ENCODE results near the gene ATP9B.

ATP9B gene

GRCh38 chr18:79372991-79373390 lies 303.8 kb downstream of the ATP9B start:
- no peak overlapping the region for H3K27ac ChIP-seq (ENCODE audit: low read length)
- no peak for DNase-seq
- no peak for TF ChIP-seq EZH2phosphoT487 (IDR thresholded peaks at IDR 0.05; ENCODE audit: low read length)
- TF ChIP-seq EZH2 (optimal IDR thresholded peaks at IDR 0.05; ENCODE audit: low read depth, low read length) = no peak
- no peak for TF ChIP-seq CTCF (IDR thresholded peaks at IDR 0.05; ENCODE audit: low read length)
- H3K27me3 ChIP-seq (replicated peaks; ENCODE audit: insufficient read depth, low read length) = no peaks in the 10 kb centered on the region
- no peak overlapping the region for H3K9ac ChIP-seq (ENCODE audit: low read length)
- H3K79me2 ChIP-seq (ENCODE audit: low read length) = no peaks in the 10 kb centered on the region
- no peak overlapping the region for H2AFZ ChIP-seq (ENCODE audit: low read length)
- no peaks in the 10 kb centered on the region for H3K9me2 ChIP-seq (replicated peaks; ENCODE audit: insufficient read depth, low read length)
- no peaks in the 10 kb centered on the region for H3K9me3 ChIP-seq (replicated peaks; ENCODE audit: insufficient read depth, low read length)
- no peak overlapping the region for H3K4me2 ChIP-seq (ENCODE audit: low read depth, low read length)
- H3K36me3 ChIP-seq (replicated peaks; ENCODE audit: insufficient read depth, low read length) = no peaks in the 10 kb centered on the region
- no peak overlapping the region for H3K4me3 ChIP-seq (ENCODE audit: low read length)
- no peaks in the 10 kb centered on the region for H3K4me1 ChIP-seq (ENCODE audit: low read length)
- H3F3A ChIP-seq (ENCODE audit: insufficient read depth, low read length) = no peaks in the 10 kb centered on the region
- H4K20me1 ChIP-seq (ENCODE audit: insufficient read depth, low read length) = no peaks in the 10 kb centered on the region

- no peaks in the 10 kb centered on the region for H3K9me3 ChIP-seq (replicated peaks; ENCODE audit: insufficient read depth, low read length)
- H3K9ac ChIP-seq (ENCODE audit: low read length) = no peak overlapping the region
- H3K27ac ChIP-seq (ENCODE audit: low read length) = no peak overlapping the region
- H3K36me3 ChIP-seq (replicated peaks; ENCODE audit: insufficient read depth, low read length) = no peaks in the 10 kb centered on the region
- H3F3A ChIP-seq (ENCODE audit: insufficient read depth, low read length) = no peaks in the 10 kb centered on the region
- no peak overlapping the region for H2AFZ ChIP-seq (ENCODE audit: low read length)
- no peaks in the 10 kb centered on the region for H3K79me2 ChIP-seq (ENCODE audit: low read length)
- H4K20me1 ChIP-seq (ENCODE audit: insufficient read depth, low read length) = no peaks in the 10 kb centered on the region
- no peaks in the 10 kb centered on the region for H3K27me3 ChIP-seq (replicated peaks; ENCODE audit: insufficient read depth, low read length)
- TF ChIP-seq CTCF (IDR thresholded peaks at IDR 0.05; ENCODE audit: low read length) = no peak
- TF ChIP-seq EZH2phosphoT487 (IDR thresholded peaks at IDR 0.05; ENCODE audit: low read length) = no peak
- TF ChIP-seq EZH2 (optimal IDR thresholded peaks at IDR 0.05; ENCODE audit: low read depth, low read length) = no peak
- H3K4me3 ChIP-seq (ENCODE audit: low read length) = no peak overlapping the region
- no peak overlapping the region for H3K4me2 ChIP-seq (ENCODE audit: low read depth, low read length)
- DNase-seq = no peak
- H3K4me1 ChIP-seq (ENCODE audit: low read length) = no peaks in the 10 kb centered on the region
- no peaks in the 10 kb centered on the region for H3K9me2 ChIP-seq (replicated peaks; ENCODE audit: insufficient read depth, low read length)
Observed at GRCh38 chr18:79373736-79374135, 304.5 kb downstream of the ATP9B start.

- Histone ChIP-seq H2AFZ (ENCODE audit: low read length) (no peak overlapping the region), H3K27me3 (replicated peaks; ENCODE audit: insufficient read depth, low read length) (no peaks in the 10 kb centered on the region), H3K4me1 (ENCODE audit: low read length) (no peaks in the 10 kb centered on the region), H3K9ac (ENCODE audit: low read length) (no peak overlapping the region), H3F3A (ENCODE audit: insufficient read depth, low read length) (no peaks in the 10 kb centered on the region), H3K36me3 (replicated peaks; ENCODE audit: insufficient read depth, low read length) (no peaks in the 10 kb centered on the region), H3K9me2 (replicated peaks; ENCODE audit: insufficient read depth, low read length) (no peaks in the 10 kb centered on the region), H3K27ac (ENCODE audit: low read length) (no peak overlapping the region), H3K79me2 (ENCODE audit: low read length) (no peaks in the 10 kb centered on the region), H3K9me3 (replicated peaks; ENCODE audit: insufficient read depth, low read length) (no peaks in the 10 kb centered on the region), H3K4me3 (ENCODE audit: low read length) (no peak overlapping the region), H3K4me2 (ENCODE audit: low read depth, low read length) (no peak overlapping the region), H4K20me1 (ENCODE audit: insufficient read depth, low read length) (no peaks in the 10 kb centered on the region)
- DNase-seq = no peak
- no peak for TF ChIP-seq EZH2phosphoT487 (IDR thresholded peaks at IDR 0.05; ENCODE audit: low read length)
- no peak for TF ChIP-seq CTCF (IDR thresholded peaks at IDR 0.05; ENCODE audit: low read length)
- no peak for TF ChIP-seq EZH2 (optimal IDR thresholded peaks at IDR 0.05; ENCODE audit: low read depth, low read length)
Observed at GRCh38 chr18:79374408-79375171, 305.4 kb downstream of the ATP9B start.

Data from MM.1S (cell line).